Central memory CD8-positive, alpha-beta T cell (primary cell): ENCODE results near the gene NFATC1.

Experiments used
- ATAC-seq: fragments of 150-1000 bp; cut with Tn5 transposase; replicated peaks from 2 replicates; pipeline ENCODE4 v1.10.0; 2022; ENCODE audit warnings: mild to moderate bottlenecking, moderate FRiP score, moderate number of reproducible peaks; ENCODE audit not compliant: poor library complexity, severe bottlenecking; ENCODE audit errors: extremely low read depth
- DNase-seq, 2 donors: peaks; one replicate each; pipeline ENCODE4 v3.0.0; 2021; ENCODE audit warnings: low spot score in 2 of 2
- H3K27ac Mint-ChIP-seq: one replicate; pipeline ENCODE4 v1.8.0; 2022; ENCODE audit warnings: low read depth, mild to moderate bottlenecking, moderate library complexity, mixed read lengths
- H3K27me3 Mint-ChIP-seq: one replicate; pipeline ENCODE4 v1.8.0; 2022; ENCODE audit warnings: mixed read lengths
- H3K36me3 Mint-ChIP-seq: one replicate; pipeline ENCODE4 v1.8.0; 2022; ENCODE audit warnings: mild to moderate bottlenecking, moderate library complexity, mixed read lengths; ENCODE audit not compliant: insufficient read depth
- H3K4me1 Mint-ChIP-seq: one replicate; pipeline ENCODE4 v1.8.0; 2022; ENCODE audit warnings: mixed read lengths
- H3K4me3 Mint-ChIP-seq: one replicate; pipeline ENCODE4 v1.8.0; 2022; ENCODE audit warnings: mild to moderate bottlenecking, moderate library complexity, mixed read lengths
- H3K9me3 Mint-ChIP-seq: one replicate; pipeline ENCODE4 v1.8.0; 2022; ENCODE audit warnings: mixed read lengths

NFATC1 gene

DNA sequence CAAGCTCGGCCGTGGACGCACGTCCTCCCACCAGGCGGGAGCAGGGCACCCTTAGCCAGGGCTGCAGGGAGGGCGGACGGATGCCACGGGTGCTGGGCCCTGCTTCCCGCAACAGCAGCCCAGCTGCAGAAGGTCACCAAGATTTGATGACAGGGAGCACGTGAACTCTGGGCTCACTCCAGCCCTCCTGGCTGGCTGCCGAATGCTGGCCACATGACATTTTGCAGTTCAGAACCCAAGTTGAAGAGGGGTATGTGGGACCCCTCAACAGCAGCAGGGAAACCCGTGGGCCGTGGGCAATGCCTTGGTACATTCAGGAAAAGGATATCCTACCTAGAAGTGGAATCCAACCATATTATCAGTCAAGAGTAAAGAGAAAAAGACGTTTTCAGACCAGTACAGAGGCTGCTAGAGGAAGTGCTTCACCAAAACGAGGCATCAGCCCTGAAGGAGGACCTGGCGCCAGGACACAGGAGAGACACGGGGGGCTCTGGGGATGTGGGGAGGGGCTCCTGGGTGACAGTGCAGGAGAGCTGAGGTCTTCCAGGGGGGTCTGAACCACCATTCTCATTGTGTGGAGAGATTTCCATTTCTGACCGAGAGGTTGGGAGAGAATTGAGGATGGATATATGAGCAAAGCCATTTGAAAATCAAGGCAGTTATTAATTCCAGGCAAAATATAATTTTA is 176.5 kb downstream of the NFATC1 start:
- H3K36me3 Mint-ChIP-seq: no peaks in the 10 kb centered on the region
- no peak overlapping the region for H3K4me3 Mint-ChIP-seq
- no peak overlapping the region for H3K27ac Mint-ChIP-seq
- ATAC-seq: no peak
- peaks cover 7% of the 10 kb centered on the region for H3K9me3 Mint-ChIP-seq
- DNase-seq: no peak
- peaks cover 36% of the 10 kb centered on the region for H3K27me3 Mint-ChIP-seq
- H3K4me1 Mint-ChIP-seq: no peaks in the 10 kb centered on the region

GRCh38 chr18:79572848-79573451 is 177.2 kb downstream of the NFATC1 start:
- no peaks in the 10 kb centered on the region for H3K4me1 Mint-ChIP-seq
- H3K36me3 Mint-ChIP-seq: no peaks in the 10 kb centered on the region
- DNase-seq (no peak), ATAC-seq (no peak)
- H3K4me3 Mint-ChIP-seq: no peak overlapping the region
- no peak overlapping the region for H3K27ac Mint-ChIP-seq
- peaks cover 31% of the 10 kb centered on the region for H3K27me3 Mint-ChIP-seq
- peaks cover 7% of the 10 kb centered on the region for H3K9me3 Mint-ChIP-seq

- ATAC-seq: no peak
- Mint-ChIP-seq H3K27ac (no peak overlapping the region), H3K4me1 (no peaks in the 10 kb centered on the region), H3K27me3 (peaks cover 22% of the 10 kb centered on the region), H3K4me3 (no peak overlapping the region), H3K36me3 (no peaks in the 10 kb centered on the region), H3K9me3 (peaks cover 7% of the 10 kb centered on the region)
- DNase-seq: no peak
Measured at GRCh38 chr18:79573921-79574491, 178.3 kb downstream of the NFATC1 start.

DNA sequence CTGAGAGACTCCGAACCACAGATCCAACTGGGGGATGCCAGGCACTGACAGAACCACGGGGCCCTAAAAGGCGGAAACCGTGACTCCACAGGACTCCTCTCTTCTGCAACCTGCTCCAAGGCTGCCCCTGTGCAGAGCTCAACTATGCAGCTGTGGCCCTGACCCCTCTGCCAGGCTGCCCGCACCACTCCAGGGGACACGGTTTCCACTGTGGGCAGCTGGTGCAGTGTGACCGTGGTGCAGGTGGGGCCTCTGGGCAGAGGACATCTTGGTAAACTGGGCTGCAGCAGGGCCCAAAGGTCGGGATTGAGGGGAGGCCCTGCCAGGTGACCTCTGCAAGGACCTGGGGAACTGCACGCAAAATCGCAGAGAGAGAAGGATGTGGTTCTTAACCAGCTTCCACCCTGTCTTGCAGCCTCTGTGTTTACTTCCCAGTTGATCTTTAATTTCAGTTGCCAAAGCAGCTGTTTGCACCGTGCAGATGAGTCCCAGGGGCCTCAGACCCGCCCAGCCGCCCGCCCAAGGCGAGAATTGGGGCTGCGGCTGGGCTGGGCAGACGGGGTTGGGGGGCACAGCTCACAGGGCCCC is 179.3 kb downstream of the NFATC1 start:
- DNase-seq: no peak
- H3K4me3 Mint-ChIP-seq: no peak overlapping the region

DNA sequence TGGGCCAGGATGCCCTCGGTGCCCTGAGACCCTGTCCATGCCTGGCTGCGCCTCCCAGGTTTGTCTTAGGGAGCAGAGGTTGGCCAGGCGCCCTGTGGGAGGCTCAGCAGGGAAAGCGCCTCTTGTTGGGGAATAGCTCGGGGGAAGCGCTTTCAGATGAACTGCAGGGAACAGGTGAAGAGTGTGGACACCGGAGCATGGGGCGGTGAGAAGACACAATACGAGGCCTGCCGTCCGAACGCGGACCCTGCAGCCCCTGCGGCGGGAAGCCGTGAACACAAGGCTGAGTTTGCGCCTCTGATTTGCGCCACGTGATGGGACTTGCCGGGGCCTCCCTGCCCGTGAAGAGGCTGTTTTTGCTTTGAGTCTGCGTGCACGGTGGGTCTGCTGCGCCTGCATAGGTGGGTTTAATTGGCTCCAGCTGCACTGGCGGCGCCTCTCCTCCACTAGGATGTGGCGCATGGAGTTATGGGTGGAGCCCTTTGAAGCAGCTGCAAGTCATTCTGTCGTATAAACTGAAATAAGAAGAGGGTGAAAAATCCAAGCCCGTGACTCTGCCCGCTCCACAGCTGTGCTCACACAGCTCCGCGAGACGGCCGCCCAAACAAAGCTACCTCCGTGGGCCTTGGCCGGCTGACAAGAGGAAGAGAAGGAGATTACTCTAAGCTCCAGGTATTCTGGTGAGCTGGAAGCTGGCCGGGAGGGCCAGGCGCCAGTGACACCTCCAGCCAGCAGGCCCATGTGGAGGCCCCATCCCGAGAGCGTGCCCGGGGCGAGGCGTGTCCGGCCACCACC is 180.4 kb downstream of the NFATC1 start:
- H3K27ac Mint-ChIP-seq: no peak overlapping the region
- no peak for DNase-seq
- H3K27me3 Mint-ChIP-seq: peaks cover 9% of the 10 kb centered on the region
- H3K36me3 Mint-ChIP-seq: no peaks in the 10 kb centered on the region
- no peaks in the 10 kb centered on the region for H3K4me1 Mint-ChIP-seq
- H3K9me3 Mint-ChIP-seq: peaks cover 7% of the 10 kb centered on the region
- no peak overlapping the region for H3K4me3 Mint-ChIP-seq
- no peak for ATAC-seq

More for the DNA sequence above, 179.3 kb downstream of the NFATC1 start:
- peaks cover 17% of the 10 kb centered on the region for H3K27me3 Mint-ChIP-seq
- peak; percentile 46 for ATAC-seq
- H3K27ac Mint-ChIP-seq: no peak overlapping the region
- no peaks in the 10 kb centered on the region for H3K4me1 Mint-ChIP-seq
- no peaks in the 10 kb centered on the region for H3K36me3 Mint-ChIP-seq
- peaks cover 7% of the 10 kb centered on the region for H3K9me3 Mint-ChIP-seq

DNA sequence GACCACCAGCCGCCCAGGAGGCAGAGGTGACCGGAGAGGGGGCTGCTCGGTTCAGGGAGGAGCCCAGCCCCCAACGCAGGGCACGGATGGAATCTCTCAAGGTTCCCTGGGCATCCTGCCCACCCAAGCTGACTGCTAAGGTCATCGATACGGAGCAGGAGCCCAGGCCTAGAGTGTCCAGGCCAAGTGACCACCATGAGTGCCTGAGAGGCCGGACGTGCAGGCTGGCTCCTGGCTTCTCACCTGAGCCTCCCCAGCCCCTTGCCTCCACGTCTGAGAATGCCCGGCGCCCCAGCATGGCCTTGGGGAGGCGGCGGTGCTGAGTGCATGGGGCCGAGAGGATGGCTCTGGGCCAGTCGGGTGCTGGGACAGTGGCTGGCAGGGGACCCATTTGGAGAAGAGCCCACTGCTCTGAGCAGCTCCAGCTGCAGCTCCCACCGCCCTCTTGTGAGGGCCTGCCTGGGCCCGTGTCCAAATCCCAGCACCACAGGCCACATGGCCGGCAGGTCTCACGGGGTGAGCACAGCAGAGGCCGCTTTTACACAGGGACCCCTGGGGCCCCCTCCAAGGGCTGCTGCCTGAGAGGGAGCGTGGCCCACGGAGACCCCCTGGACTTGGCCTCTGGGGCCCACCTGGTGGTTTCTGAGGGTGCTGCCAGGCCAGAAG is 181.1 kb downstream of the NFATC1 start:
- H3K27ac Mint-ChIP-seq: no peak overlapping the region
- H3K4me1 Mint-ChIP-seq: no peaks in the 10 kb centered on the region
- H3K27me3 Mint-ChIP-seq: peaks cover 2% of the 10 kb centered on the region
- no peaks in the 10 kb centered on the region for H3K36me3 Mint-ChIP-seq
- no peak for ATAC-seq
- no peak for DNase-seq
- H3K4me3 Mint-ChIP-seq: no peak overlapping the region
- H3K9me3 Mint-ChIP-seq: peaks cover 7% of the 10 kb centered on the region

DNA sequence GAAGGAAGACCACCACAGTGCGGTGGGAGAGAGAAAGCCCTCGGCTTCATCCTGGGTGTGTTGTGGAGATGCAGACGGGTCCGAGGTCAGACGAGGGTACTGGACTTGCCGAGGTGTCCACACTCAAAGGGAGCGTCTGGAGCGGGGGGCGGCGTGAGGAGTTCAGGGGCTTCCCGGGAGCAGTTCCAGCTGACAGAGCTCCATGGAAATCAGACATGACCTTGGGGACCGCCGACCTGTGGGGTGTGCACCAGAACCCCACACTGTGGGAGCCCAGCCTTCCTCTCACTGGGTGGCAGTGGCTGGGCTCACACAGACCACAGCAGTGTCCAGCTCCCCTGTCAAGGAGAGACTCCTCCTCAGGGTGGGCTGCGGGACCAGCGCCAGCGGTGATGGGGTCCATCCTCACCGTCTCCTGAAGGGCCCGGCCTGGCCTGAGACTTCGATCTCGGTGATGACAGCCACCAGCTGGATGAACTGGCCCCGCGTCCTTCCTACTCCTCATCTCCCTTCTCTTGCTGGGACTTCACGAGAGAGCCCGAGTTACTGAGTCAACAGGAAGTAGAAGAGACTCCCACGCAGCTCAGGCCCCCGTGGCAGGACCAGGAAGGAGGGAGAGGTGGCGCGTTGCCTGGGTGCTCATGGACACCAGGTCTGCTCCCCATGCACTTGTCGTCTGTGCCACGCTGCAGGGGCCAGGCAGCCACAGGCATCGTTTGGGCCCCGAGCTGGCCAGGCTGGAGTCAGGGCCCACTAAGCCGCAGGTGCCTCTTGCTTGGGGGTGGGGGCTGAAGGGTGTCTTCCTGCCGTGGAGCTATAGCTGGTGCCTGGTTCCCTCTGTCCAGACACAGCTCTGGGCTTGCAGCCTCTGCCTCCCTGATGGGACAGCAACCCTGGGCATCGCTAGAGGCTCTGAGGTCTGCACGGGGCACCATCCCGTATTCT is 182.0 kb downstream of the NFATC1 start:
- Mint-ChIP-seq H3K4me3 (no peak overlapping the region), H3K4me1 (no peaks in the 10 kb centered on the region), H3K27ac (no peak overlapping the region), H3K36me3 (no peaks in the 10 kb centered on the region), H3K9me3 (no peaks in the 10 kb centered on the region), H3K27me3 (no peaks in the 10 kb centered on the region)
- ATAC-seq (no peak), DNase-seq (no peak)

GRCh38 chr18:79578396-79579260 is 182.9 kb downstream of the NFATC1 start:
- no peaks in the 10 kb centered on the region for H3K4me1 Mint-ChIP-seq
- ATAC-seq (no peak), DNase-seq (no peak)
- no peak overlapping the region for H3K4me3 Mint-ChIP-seq
- H3K36me3 Mint-ChIP-seq: no peaks in the 10 kb centered on the region
- H3K27ac Mint-ChIP-seq: no peak overlapping the region
- H3K9me3 Mint-ChIP-seq: no peaks in the 10 kb centered on the region
- H3K27me3 Mint-ChIP-seq: no peaks in the 10 kb centered on the region
